Endothelial cell of coronary artery (primary cell): Measurements from ENCODE around the gene PHOSPHO1. TPM values are rescaled to one million over a fixed set of nuclear protein-coding genes. Genes with fewer than 3 reads are reported as not detected.

Experiments used
- total RNA-seq: library from RNA; depleted of rRNA; stranded (reverse); fragments of >200 nt; gene quantifications from 2 replicates; pipeline ENCODE4 v1.2.3, GENCODE V29; 2014

Gene PHOSPHO1
- 0.19 TPM in 1 of 2 replicates, not detected in the other for total RNA-seq

GRCh38 chr17:49230636-49231562 is at the start of gene PHOSPHO1:
PHOSPHO1 (minus strand) TSS chr17:49230787; CDS start chr17:49226691, 4,096 bp downstream.

GRCh38 chr17:49210158-49211029 is 20.2 kb downstream of the PHOSPHO1 start, which contains the start of the genes ABI3 and GNGT2:
ABI3 (plus strand) TSS chr17:49210707; CDS start chr17:49210725, 18 bp downstream.
GNGT2 (minus strand) TSS chr17:49210574; CDS start chr17:49207422, 3,152 bp downstream.

Other genes starting within 250 kb of the PHOSPHO1 start
- 1.6 and 4.2 TPM in 2 replicates for gene IGF2BP1, start 233.4 kb downstream of the PHOSPHO1 start, total RNA-seq
- under 0.01 TPM in 2 replicates for gene B4GALNT2, start 98.0 kb downstream of the PHOSPHO1 start, total RNA-seq
- gene GNGT2, start 20.2 kb downstream of the PHOSPHO1 start, total RNA-seq, result 1.3 and 1.7 TPM in 2 replicates
- 14.3 and 23.2 TPM in 2 replicates for gene ABI3, start 20.1 kb downstream of the PHOSPHO1 start, total RNA-seq
- gene ZNF652, start 131.5 kb upstream of the PHOSPHO1 start, total RNA-seq, result 6.1 and 10.4 TPM in 2 replicates
- gene PHB1, start 184.1 kb upstream of the PHOSPHO1 start, total RNA-seq, result 189 and 234 TPM in 2 replicates